ENCODE results near the gene SLC30A4. TPM values are rescaled to one million over a fixed set of nuclear protein-coding genes. Genes with fewer than 3 reads are reported as not detected.

Gene SLC30A4
- total RNA-seq, 2 donors from 2014 or later = 4.9 to 5.0 TPM

DNA sequence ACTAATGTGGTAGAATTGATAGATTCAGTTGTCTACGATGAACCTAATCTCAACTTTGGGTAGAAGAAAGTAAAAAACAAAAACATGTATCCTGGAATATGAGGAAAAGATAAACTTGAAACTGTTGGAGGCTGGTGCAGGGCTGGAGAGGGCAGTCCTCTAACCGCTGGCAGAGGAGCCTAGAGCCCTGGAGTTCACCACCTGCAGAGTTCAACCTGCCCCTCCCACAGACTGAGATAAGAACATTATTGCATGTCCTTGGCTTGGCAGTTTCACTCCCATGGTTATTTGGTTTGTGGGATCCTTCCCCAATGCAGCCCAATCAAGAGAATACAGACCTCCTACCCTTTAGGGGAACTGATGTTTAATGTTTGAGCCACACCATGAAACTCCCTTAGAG is 91.0 kb downstream of the SLC30A4 start:
- no peak for DNase-seq
- intact Hi-C loops (cut with DNase I) = no loop called here
- ATAC-seq = peak in 1 of 2 donors; percentile 58

DNA sequence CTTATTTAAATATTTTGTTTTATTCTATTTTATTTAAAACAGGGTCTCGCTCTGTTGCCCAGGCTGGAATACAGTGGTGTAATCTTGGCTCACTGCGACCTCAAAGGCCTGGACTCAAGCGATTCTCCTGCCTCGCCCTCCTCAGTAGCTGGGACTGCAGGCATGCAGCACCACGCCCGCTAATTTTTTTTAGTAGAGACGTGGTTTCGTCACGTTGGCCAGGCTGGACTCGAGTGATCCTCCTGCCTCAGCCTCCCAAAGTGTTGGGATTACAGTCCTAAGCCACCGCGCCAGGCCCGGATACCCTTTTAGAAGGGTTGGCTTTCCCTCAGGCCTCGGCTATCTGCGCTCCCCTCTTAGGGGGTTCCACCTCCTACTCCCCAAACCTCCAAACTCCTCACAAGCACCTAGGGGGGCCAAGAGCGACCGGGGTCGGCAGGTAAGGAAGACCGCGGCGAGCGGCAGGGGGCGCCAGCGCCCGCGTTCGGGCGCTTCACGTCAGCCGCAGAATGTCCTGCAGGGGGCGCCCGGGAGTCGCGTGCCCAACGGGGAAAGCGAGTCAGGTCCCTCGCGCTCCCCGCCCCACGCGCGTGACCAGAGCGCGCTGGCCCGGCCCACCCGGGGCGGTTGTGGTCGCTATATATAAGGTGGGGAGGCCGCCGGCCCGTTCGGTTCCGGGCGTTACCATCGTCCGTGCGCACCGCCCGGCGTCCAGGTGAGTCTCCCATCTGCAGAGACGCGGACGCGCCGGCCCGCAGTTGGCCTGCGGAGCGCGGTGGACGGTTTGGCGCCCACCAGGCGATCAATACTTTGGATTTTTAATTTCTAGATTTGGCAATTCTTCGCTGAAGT is 92.4 kb downstream of the SLC30A4 start:
- intact Hi-C loops (cut with DNase I) = loop anchor here in 1 of 2 donors (1.0 kb wide), 1 partner anchor 28 kb away; no protein-coding TSS in a partner anchor
- peak; percentile 75 for DNase-seq
- ATAC-seq = peak; percentile 89 to 90

Other genes starting within 250 kb of the SLC30A4 start
- 10 to 100 TPM; 32.9 to 47.4 TPM for gene GATM, start 144.2 kb downstream of the SLC30A4 start, total RNA-seq
- gene BLOC1S6, start 64.6 kb upstream of the SLC30A4 start, total RNA-seq = 10 to 100 TPM; 27.7 to 37.0 TPM
- 10 to 100 TPM; 24.8 to 29.0 TPM for gene SQOR, start 112.3 kb upstream of the SLC30A4 start, total RNA-seq

Data from left cardiac atrium (tissue), 4 donors.